NCI-H82 treated with DMSO at 0.1 percent for 48 hours (cell line): ENCODE results near the gene GPR183.
"Not testable (repeated sequence)": the region's sequence is repeated elsewhere in the genome, so short reads cannot be mapped to it uniquely, and the experiment has no call there.

Source experiments
- DNase-seq: peaks from one replicate; lab custom pipeline; 2025; ENCODE audit not compliant: unreplicated experiment; lab: John Stamatoyannopoulos, UW

The GPR183 gene

GRCh38 chr13:99250982-99251825, 56.0 kb downstream of the GPR183 start:
- no peak for DNase-seq

DNA sequence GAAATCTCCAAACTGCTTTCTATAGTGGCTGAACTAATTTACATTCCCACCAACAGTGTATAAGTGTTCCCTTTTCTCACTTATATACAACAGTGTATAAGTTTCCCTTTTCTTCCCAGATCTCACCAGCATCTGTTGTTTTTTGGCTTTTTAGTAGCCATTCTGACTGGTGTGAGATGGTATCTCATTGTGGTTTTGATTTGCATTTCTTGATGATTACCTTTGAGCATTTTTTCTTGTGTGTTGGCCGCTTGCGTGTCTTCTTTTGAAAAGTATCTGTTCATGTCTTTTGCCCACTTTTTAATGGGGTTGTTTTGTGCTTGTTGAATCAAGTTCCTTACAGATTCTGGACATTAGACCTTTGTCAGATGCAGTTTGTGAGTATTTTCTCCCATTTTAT, 57.6 kb downstream of the GPR183 start:
- not testable (repeated sequence) for DNase-seq

DNA sequence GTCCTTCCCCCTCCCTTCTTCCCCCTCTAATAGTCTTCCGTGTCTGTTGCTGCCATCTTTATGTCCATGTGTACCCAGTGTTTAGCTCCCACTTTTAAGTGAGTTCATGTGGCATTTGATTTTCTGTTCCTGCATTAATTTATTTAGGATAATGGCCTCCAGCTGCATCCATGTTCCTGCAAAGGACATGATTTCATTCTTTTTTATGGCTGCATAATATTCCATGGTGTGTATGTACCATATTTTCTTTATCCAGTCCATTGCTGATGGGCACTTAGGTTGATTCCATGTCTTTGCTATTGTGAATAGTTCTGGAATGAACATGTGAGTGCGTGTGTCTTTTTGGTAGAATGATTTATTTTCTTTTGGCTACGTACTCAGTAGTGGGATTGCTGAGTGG, 58.0 kb downstream of the GPR183 start:
- DNase-seq, result not testable (repeated sequence)

GRCh38 chr13:99246100-99246499, 61.1 kb downstream of the GPR183 start:
- no peak for DNase-seq
